ENCODE measurements around the gene PLAC9.

DNA sequence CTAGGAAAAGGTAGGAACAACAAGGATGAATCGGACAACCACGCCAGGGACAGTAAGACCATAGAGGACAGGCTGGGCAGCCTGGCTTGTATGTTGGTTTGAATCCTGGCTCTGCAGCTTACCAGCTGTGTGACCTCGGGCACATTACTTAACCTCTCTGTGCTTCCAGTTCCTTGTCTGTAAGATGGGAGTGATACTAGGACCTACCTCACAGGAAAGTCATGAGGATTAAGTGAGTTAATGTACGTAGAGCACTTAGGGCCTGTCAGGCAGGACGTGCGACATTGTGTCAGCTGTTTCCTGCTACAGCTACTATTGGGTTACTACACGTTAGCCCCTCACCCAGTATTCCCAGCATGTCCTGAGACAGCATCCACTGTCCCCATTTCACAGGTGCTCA, 32.1 kb downstream of the PLAC9 start:
- TF ChIP-seq, protein P1, sequence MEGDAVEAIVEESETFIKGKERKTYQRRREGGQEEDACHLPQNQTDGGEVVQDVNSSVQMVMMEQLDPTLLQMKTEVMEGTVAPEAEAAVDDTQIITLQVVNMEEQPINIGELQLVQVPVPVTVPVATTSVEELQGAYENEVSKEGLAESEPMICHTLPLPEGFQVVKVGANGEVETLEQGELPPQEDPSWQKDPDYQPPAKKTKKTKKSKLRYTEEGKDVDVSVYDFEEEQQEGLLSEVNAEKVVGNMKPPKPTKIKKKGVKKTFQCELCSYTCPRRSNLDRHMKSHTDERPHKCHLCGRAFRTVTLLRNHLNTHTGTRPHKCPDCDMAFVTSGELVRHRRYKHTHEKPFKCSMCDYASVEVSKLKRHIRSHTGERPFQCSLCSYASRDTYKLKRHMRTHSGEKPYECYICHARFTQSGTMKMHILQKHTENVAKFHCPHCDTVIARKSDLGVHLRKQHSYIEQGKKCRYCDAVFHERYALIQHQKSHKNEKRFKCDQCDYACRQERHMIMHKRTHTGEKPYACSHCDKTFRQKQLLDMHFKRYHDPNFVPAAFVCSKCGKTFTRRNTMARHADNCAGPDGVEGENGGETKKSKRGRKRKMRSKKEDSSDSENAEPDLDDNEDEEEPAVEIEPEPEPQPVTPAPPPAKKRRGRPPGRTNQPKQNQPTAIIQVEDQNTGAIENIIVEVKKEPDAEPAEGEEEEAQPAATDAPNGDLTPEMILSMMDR (IDR thresholded peaks at IDR 0.05; ENCODE audit: insufficient read depth, low read length), result no peak
- TF ChIP-seq POLR2AphosphoS5 (IDR thresholded peaks at IDR 0.05; ENCODE audit: low read depth), result no peak
